Kidney (tissue), 14 donors: ENCODE measurements around the gene MTMR10. TPM values are rescaled to one million over a fixed set of nuclear protein-coding genes. Genes with fewer than 3 reads are reported as not detected.

Experiments used
- DNase-seq, 5 donors: peaks; one replicate each; pipeline ENCODE4 v3.0.0-alpha.2; 2013 to 2020
- FAIRE-seq: peaks from 2 replicates; lab custom pipeline; 2012; peaks lifted over from hg19 to GRCh38; lab: Jason Lieb, UNC
- H3K27ac ChIP-seq, 2 donors: one replicate each; pipeline ENCODE4 v1.7.0; 2013; ENCODE audit warnings: low read depth in 2 of 2, low read length in 2 of 2, inconsistent platforms in 1 of 2
- H3K27me3 ChIP-seq: one replicate; pipeline ENCODE4 v1.7.1; 2013; ENCODE audit warnings: low read length, inconsistent platforms; ENCODE audit not compliant: control insufficient read depth, insufficient read depth
- H3K36me3 ChIP-seq, 3 donors: one replicate each; pipeline versions ENCODE4 v1.7.0 to v1.7.1; 2013; ENCODE audit warnings: low read length in 3 of 3, control low read depth in 1 of 3, inconsistent platforms in 1 of 3; ENCODE audit not compliant: insufficient read depth in 3 of 3, control insufficient read depth in 2 of 3
- H3K4me1 ChIP-seq, 3 donors: one replicate each; pipeline versions ENCODE4 v1.7.0 to v1.7.1; 2013; ENCODE audit warnings: low read length in 3 of 3, inconsistent platforms in 1 of 3, low read depth in 1 of 3; ENCODE audit not compliant: control insufficient read depth in 2 of 3, insufficient read depth in 2 of 3
- H3K4me3 ChIP-seq, 3 donors: one replicate each; pipeline versions ENCODE4 v1.7.0 to v1.8.1; 2013; ENCODE audit warnings: low read length in 3 of 3, control low read depth in 1 of 3, inconsistent platforms in 1 of 3
- H3K9ac ChIP-seq, 3 donors: one replicate each; pipeline versions ENCODE4 v1.7.0 to v1.7.1; 2013; ENCODE audit warnings: low read length in 3 of 3, control low read depth in 1 of 3, inconsistent platforms in 1 of 3
- H3K9me3 ChIP-seq, 3 donors: one replicate each; pipeline versions ENCODE4 v1.7.0 to v1.7.1; 2013; ENCODE audit warnings: low read length in 3 of 3, control low read depth in 1 of 3, inconsistent platforms in 1 of 3; ENCODE audit not compliant: control insufficient read depth in 2 of 3, insufficient read depth in 1 of 3
- intact Hi-C: fragments of 100-400 bp; cut with DNase I; formaldehyde crosslinking; loops from one replicate; pipeline ENCODE4 v1.11.1; 2022
- polyA plus RNA-seq: library from polyadenylated mRNA; stranded (reverse); fragments of 350-450 nt; fragmentation: Illumina TruSeq; extraction: RNeasy Lipid Tissue Mini Kit (QIAGEN cat#74804); gene quantifications from one replicate; pipeline ENCODE4 v1.2.3, GENCODE V29; 2014; ENCODE audit warnings: low read depth, low replicate concordance; ENCODE audit not compliant: insufficient read depth
- total RNA-seq: library from RNA; stranded (reverse); fragmentation: NEBNext Ultra II Directional; extraction: Animal tissue kit (Norgen Biotek cat#: 25700); gene quantifications from one replicate; pipeline ENCODE4 v1.2.1, GENCODE V29; 2021
- TF ChIP-seq, protein P1 (sequence below): IDR thresholded peaks from 3 replicates; pipeline ENCODE4 v1.5.1; 2012; ENCODE audit warnings: mild to moderate bottlenecking, moderate library complexity, borderline replicate concordance; ENCODE audit not compliant: insufficient read depth; ENCODE audit errors: extremely low read depth
- donor health status: control.
- donor health status: control.
- donor health status: control.
- donor health status: control.
- donor health status: control.
- donor health status: DM: yes; HTN: yes; CAD: no.
- donor health status: Normal renal cell carcinoma (clear cell type).

MTMR10 gene
- total and polyA plus RNA-seq, 2 donors from 2014 or later, result 26.2 to 70.4 TPM

DNA sequence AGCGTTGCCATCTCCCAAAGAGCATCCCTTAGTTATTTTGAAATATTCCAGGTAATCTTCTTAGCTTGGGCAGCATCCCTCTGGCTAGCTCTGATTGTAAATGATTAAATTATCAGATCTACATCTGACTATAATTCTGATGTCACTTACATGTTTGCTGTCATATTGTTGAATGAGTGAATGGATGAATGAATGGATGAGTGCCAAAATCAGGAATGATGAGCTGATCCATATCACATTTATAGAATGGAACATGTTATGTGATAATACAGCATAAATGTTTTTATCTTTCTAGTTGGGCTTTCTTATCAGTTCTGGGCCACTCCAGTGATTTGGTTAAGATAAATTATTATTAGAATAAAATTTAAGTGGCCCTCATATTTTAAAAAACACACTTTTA lies 73.8 kb downstream of the MTMR10 start:
- FAIRE-seq (no peak), DNase-seq (no peak)
- Histone ChIP-seq H3K27ac (no peak overlapping the region), H3K4me1 (peaks cover 4 to 18% (median 14%) of the 10 kb centered on the region in 3 donors), H3K9me3 (no peaks in the 10 kb centered on the region), H3K9ac (no peak overlapping the region), H3K36me3 (peaks cover 0 to 48% (median 11%) of the 10 kb centered on the region in 3 donors), H3K4me3 (no peak overlapping the region), H3K27me3 (no peaks in the 10 kb centered on the region)
- TF ChIP-seq, protein P1, sequence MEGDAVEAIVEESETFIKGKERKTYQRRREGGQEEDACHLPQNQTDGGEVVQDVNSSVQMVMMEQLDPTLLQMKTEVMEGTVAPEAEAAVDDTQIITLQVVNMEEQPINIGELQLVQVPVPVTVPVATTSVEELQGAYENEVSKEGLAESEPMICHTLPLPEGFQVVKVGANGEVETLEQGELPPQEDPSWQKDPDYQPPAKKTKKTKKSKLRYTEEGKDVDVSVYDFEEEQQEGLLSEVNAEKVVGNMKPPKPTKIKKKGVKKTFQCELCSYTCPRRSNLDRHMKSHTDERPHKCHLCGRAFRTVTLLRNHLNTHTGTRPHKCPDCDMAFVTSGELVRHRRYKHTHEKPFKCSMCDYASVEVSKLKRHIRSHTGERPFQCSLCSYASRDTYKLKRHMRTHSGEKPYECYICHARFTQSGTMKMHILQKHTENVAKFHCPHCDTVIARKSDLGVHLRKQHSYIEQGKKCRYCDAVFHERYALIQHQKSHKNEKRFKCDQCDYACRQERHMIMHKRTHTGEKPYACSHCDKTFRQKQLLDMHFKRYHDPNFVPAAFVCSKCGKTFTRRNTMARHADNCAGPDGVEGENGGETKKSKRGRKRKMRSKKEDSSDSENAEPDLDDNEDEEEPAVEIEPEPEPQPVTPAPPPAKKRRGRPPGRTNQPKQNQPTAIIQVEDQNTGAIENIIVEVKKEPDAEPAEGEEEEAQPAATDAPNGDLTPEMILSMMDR, result no peak
- intact Hi-C loops, result no loop called here

DNA sequence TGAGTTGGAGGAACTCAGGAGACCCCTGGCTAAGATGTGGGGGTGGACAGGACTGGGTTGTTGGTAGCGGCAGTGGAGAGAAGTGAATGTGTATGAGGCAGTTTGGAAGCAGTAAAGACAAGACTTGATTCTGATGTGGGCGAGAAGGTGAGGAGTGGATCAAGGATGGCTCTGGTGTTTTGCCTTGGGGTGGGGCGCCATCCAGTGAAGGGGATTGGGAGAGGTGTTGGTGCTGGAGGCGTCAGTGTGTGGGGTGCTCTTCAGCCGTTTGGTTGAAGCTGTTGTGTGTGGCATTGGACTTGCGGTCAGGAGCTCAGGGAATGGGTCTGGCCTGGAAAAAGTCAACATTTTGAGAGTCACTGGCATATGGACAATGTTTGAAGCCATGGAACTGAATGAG lies 74.4 kb downstream of the MTMR10 start:
- Histone ChIP-seq H3K4me1 (peaks cover 0 to 12% (median 8%) of the 10 kb centered on the region in 3 donors), H3K27ac (no peak overlapping the region), H3K4me3 (no peak overlapping the region), H3K9me3 (no peaks in the 10 kb centered on the region), H3K36me3 (peaks cover 0 to 53% (median 15%) of the 10 kb centered on the region in 3 donors), H3K27me3 (no peaks in the 10 kb centered on the region), H3K9ac (no peak overlapping the region)
- TF ChIP-seq, protein P1, result no peak
- intact Hi-C loops, result no loop called here
- FAIRE-seq (no peak), DNase-seq (no peak)

- Histone ChIP-seq H3K27me3 (no peaks in the 10 kb centered on the region), H3K4me3 (no peak overlapping the region), H3K36me3 (peaks cover 0 to 44% (median 10%) of the 10 kb centered on the region in 3 donors), H3K9me3 (no peaks in the 10 kb centered on the region), H3K9ac (no peak overlapping the region), H3K27ac (no peak overlapping the region), H3K4me1 (no peaks in the 10 kb centered on the region)
- intact Hi-C loops, result no loop called here
- no peak for FAIRE-seq
- TF ChIP-seq, protein P1, result no peak
- no peak for DNase-seq
Measured at GRCh38 chr15:30913761-30914160, 77.7 kb downstream of the MTMR10 start.

GRCh38 chr15:30906366-30906765 lies 85.1 kb downstream of the MTMR10 start:
- DNase-seq, result peak in 2 of 5 donors; percentile 36 to 86
- H3K9me3 ChIP-seq, result no peaks in the 10 kb centered on the region
- H3K4me3 ChIP-seq, result peak overlapping the region in 1 of 3 donors; percentile 42
- H3K27ac ChIP-seq, result peak overlapping the region; percentile 13 to 16
- TF ChIP-seq, protein P1, result no peak
- H3K9ac ChIP-seq, result no peak overlapping the region
- no peak for FAIRE-seq
- no peaks in the 10 kb centered on the region for H3K27me3 ChIP-seq
- peaks cover 2 to 18% (median 11%) of the 10 kb centered on the region in 3 donors for H3K4me1 ChIP-seq
- intact Hi-C loops, result loop anchor here (10.0 kb wide), 1 partner anchor 228 kb away; no protein-coding TSS in a partner anchor
- H3K36me3 ChIP-seq, result peaks cover 0 to 7% (median 0%) of the 10 kb centered on the region in 3 donors
